Measurements from ENCODE around the gene GAREM1.
"Not testable (repeated sequence)": the region's sequence is repeated elsewhere in the genome, so short reads cannot be mapped to it uniquely, and the experiment has no call there.

Gene GAREM1

DNA sequence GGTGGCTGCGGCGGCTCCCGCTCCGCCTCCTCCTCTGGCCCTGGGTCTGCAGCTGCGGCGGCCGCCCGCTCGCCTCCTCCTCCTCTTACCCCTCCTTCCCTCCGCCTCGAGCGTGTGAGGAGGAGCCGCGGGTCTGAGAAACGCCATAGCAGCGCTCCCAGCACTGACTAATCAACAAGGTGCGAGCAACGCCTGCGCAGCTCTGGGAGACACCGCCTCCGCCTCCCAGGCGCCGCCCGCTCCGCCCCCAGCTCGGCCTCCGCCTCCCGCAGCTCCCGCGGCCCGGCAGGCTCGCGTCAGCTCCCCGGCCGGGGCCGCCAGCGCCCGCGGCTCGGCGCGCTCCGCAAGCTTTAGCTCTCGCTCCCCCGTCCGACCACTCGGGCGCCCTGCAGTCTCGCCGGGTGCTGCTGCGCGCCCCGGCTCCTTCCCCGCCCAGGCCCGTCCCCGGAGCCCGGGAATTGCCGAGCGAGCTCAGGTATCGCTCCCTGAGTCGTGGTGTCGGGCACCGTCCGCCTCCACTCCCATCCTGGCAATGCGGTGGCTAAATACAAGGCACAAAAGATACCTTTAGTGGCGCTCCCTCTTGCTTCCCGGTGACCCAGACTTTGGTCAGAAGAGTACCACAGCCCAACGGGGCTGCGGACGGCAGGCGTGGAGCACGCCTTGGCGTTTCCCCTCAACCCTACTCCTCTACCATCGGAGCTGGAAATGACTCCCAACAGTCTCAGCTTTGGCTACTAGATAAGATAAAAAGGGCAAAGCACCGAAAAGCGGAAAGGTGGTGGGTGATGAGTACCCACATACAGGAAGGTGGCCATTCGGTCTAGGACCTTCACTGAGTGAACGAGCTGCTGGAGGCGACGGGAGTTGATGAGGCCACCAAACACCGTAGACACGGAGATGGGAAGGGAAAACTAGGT is at the start of gene GAREM1:
Gene GAREM1, minus strand, starts transcription at position 169 of the 920 bp plus-strand sequence. CDS start 454 bp downstream, outside the sequence.
- peak; percentile 88 for DNase-seq (ENCODE audit: low spot score)

DNA sequence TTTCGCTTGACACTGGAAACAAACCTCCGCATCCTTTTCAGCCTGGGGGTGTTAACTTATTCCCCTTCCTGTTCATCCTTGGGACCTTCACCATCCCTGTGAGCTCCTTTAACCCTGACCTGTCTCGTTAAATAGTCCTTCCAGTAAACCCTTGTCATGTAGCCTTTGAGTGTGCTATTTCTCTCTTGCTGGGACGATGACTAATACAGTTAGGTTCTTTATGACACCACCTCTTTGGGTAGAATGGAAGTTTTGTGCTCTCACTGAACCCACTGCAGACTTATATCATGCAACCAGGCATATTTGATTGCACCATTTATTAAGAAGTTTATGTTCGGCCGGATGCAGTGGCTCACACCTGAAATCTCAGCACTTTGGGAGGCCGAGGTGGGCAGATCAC is 40.5 kb upstream of the GAREM1 start:
- DNase-seq (ENCODE audit: low spot score), result peak; percentile 50

- DNase-seq (ENCODE audit: low spot score), result no peak
These were observed 38.4 kb upstream of the GAREM1 start for GRCh38 chr18:32509111-32509510.

DNA sequence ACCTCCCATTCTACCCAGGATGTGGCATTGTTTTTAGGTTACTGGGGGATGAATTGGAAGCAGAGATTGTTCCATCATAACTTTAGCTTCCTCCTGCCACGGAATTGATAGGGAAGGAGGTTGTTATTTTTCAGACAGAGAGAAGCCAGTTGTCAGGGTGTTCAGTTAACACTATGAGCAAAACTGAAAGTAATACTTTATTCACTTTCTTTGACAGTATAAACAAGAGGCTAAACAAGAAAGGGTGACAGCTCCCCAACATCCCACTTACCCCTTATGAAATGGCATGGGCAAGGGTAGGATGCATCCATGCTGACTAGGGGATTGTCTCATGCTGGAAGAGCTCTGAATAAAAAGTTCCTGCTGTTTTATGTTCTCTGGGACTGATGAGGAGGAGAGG is 36.4 kb upstream of the GAREM1 start:
- DNase-seq (ENCODE audit: low spot score), result peak; percentile 6

GRCh38 chr18:32502014-32502413 is 31.3 kb upstream of the GAREM1 start:
- no peak for DNase-seq (ENCODE audit: low spot score)

DNA sequence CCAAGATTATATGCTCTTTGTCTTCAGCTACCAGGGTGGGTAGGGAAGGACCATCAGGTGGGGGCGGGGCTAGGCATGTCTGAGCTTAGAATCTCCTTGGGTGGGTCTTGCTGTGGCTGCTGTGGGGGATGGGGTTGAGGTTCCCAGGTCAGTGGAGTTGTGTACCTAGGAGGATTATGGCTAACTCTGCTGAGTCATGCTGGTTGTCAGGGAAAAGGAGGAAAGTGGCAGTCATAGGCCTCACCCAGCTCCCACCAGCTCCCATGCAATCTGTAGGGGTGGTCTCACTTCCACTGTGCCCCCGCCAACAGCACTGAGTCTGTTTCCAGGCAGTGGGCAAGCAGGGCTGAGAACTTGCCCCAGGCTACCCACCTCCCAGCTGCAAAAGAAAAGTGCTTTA is 30.6 kb upstream of the GAREM1 start:
- DNase-seq (ENCODE audit: low spot score), result not testable (repeated sequence)

DNA sequence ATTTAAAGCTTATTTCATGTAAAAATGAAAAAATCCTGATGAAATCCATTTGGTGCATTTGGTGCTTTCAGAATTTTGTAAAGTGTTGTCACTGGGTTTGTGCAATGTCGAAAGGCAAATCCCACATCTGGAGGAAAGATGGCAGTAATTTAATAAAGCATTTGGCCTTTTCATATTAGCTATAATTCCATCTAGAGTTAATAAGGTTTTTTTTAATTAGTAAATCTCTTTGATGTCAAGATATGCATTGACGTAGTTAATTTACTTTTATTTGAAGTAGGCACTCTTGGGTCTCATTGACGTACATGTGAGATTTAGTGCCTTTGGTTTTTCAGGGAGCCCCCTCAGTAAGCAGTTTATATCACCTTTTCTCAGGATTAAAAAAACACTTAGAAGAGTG is 12.3 kb upstream of the GAREM1 start:
- DNase-seq (ENCODE audit: low spot score), result no peak

GRCh38 chr18:32482117-32482516 is 11.4 kb upstream of the GAREM1 start:
- no peak for DNase-seq (ENCODE audit: low spot score)

- no peak for DNase-seq (ENCODE audit: low spot score)
These were observed 9.9 kb upstream of the GAREM1 start for GRCh38 chr18:32480581-32480980.

GRCh38 chr18:32478807-32479206 is 8.1 kb upstream of the GAREM1 start:
- DNase-seq (ENCODE audit: low spot score), result no peak

GRCh38 chr18:32478317-32478716 is 7.6 kb upstream of the GAREM1 start:
- no peak for DNase-seq (ENCODE audit: low spot score)

DNA sequence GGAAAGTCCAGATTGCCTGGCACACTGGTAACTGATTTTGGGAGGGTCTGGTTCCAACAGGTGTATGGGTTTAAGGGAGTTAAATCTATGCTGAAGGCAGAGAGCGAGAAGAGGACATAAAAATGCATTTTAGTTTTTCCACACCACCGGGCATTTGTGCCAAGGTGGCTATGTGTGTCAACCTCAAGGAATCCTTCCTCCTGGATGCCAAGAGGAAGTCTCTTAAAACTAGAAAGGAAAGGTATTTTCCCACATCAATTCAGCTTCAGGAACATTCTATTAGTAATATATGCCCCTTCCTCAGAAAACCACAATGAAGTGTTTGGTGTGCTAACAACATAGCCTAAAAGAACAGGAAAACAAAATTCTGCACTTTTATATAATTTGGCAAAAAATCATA is 5.4 kb upstream of the GAREM1 start:
- DNase-seq (ENCODE audit: low spot score), result no peak

DNA sequence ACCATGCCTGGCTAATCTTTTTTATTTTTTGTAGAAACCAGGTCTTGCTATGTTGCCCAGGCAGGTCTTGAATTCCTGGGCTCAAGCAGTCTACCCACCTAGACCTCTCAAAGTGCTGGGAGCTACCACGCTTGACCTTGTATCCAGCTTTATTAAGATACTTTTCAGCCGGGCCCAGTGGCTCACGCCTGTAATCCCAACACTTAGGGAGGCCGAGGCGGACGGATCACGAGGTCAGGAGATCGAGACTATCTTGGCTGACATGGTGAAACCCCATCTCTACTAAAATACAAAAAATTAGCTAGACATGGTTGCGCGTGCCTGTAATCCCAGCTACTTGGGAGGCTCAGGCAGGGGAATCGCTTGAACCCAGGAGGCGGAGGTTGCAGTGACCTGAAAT is 4.4 kb upstream of the GAREM1 start:
- DNase-seq (ENCODE audit: low spot score), result not testable (repeated sequence)

DNA sequence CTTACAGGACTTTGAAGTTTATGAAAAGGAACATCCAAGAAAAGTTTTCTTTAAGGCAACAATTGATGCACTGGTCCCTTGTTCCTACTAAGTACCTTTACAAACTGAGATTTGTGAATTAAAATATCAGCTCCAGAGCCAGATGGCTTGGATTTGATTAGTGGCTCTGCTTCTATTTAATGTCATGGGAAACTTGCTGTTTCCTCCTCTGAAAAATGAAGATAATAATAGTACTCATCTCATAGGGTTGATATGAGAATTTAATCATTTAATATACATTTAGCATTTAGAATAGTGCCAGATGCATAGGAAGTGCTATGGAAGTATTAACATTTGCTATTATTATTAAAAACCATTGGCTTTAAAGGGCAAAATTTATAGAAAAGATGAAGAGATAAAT is 2.6 kb upstream of the GAREM1 start:
- DNase-seq (ENCODE audit: low spot score), result no peak

- DNase-seq (ENCODE audit: low spot score), result no peak
These were observed 2.2 kb upstream of the GAREM1 start for GRCh38 chr18:32472841-32473240.

DNA sequence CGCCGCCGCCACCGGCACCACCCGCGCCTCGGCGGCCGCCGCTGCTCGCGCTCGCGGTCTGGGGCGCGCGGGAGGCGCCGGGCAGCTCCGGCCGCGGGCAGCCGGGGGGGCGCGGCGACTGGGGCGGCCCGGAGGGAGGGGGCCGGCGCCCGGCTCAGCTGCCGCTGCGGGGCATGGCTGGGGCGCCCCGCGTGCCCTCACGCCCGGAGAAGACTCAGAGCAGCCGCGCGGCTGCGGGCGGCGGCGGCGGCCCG is 295 bp downstream of the GAREM1 start:
- DNase-seq (ENCODE audit: low spot score), result no peak

DNA sequence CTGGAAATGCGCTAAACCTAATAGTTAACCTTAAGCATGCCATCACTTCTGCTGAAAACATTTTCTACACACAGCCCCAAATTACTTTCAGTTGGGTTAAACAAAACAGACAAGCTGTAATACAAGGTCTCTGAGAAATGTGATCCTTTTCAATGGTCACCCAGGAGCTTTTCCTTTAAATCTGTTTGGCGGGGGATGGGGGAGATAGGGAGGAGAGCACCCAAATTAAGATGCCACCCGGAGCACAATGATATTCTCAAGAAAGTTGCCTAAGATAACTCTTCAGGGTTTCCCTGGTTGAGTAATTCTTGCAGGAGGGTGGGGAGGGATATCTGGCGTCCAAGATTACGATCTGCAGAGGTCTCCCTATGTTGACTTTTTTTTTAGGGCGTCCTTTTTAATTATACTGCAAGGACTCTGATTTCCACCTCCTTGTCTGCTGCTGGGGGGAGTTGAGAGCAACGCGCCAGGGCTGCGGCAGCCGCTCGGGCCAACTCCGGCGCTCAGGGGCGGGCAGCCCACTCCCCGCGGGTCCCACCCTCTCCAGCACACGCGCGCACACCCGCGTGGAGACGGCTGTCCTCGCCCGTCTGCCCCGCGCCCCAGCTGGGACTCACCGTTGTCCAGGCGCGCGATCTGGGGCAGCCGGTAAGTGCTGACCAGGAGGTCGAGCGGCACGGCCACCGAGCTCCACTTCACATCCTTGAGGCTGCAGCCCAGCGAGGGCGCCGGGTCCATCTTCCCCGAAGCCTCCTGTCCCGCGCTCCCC is 807 bp downstream of the GAREM1 start:
- no peak for DNase-seq (ENCODE audit: low spot score)

GRCh38 chr18:32469190-32469651 is 1.5 kb downstream of the GAREM1 start:
- DNase-seq (ENCODE audit: low spot score), result no peak

DNA sequence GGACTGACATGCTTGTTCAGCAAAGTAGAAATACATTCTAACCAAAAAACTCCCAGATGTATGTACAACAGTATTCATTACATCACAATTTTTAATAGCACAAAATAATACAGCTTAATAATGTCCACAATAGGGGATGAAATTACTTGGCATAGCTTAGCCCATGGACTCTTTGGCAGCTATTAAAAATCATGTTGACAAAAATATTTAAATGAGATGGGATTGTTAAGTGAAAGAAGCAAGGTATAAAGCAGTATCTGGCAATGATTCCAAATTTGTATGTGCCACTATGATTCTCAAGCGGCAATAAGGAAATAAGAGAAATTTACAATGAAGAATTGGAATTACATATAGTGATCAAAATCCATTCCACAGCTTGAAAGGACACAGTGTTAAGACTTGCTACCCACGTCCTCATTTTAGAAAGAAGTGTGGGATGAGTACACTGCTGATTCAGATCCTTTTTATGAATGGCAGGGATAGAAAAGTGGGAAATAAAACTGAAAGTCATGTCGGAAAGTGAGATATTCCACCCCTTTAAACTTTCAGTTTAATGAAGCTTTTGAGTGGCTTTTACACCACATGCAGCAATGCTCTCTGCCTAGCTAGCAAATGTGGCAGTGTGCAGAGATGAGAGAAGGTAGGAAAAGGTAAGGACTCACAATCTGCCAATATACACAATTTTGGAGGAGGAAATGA is 2.4 kb downstream of the GAREM1 start:
- no peak for DNase-seq (ENCODE audit: low spot score)

GRCh38 chr18:32461709-32462272 is 8.9 kb downstream of the GAREM1 start:
- DNase-seq (ENCODE audit: low spot score), result no peak

DNA sequence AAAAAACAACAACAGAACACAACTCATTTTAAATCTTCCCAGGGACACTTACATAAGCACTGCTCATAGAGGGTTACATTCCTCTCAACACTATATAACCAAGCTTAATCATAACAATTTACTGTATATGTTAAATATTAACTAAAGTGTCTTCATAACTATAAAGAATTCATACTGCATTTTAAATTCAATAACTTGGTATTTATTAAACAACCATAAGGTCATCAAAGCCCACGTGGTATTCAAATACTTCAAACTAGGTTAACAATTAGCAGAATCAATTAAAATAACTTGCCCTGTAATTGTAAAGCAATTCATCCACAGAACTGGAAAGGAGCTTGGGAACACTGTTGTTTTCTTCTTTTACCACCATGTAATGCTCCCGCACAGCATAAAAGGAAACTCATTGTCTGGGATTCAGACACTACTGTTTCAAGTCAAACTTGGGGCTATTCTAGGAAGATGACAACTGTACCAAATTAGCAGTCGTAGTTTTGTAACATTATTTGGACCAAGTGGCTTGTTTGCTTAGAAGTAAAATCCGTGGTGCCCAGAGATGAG is 10.4 kb downstream of the GAREM1 start:
- DNase-seq (ENCODE audit: low spot score), result no peak

Measured in activated CD4-positive, alpha-beta T cell treated with anti-CD3 and anti-CD28 coated beads, Interleukin-2, Interleukin-4, amounts not matched to agents 100 ng/mL and 50 ng/mL, durations not matched to agents 16 hours and 8 hours (primary cell).